Osteocyte (in vitro differentiated cells): Measurements from ENCODE around the gene CLEC2D. TPM values are rescaled to one million over a fixed set of nuclear protein-coding genes. Genes with fewer than 3 reads are reported as not detected.
A peak's percentile ranks its signal among the peaks of the same experiment; 100 is the strongest.

Source experiments
- DNase-seq: peaks from one replicate; pipeline ENCODE4 v3.0.0; 2021; ENCODE audit warnings: mixed read lengths; ENCODE audit not compliant: unreplicated experiment; ENCODE audit errors: extremely low spot score
- H3K27ac Mint-ChIP-seq: one replicate; pipeline ENCODE4 v1.8.0; 2021; ENCODE audit warnings: mild to moderate bottlenecking, mixed read lengths; ENCODE audit not compliant: unreplicated experiment
- H3K27me3 Mint-ChIP-seq: one replicate; pipeline ENCODE4 v1.8.0; 2021; ENCODE audit warnings: mixed read lengths; ENCODE audit not compliant: unreplicated experiment
- H3K36me3 Mint-ChIP-seq: one replicate; pipeline ENCODE4 v1.8.0; 2021; ENCODE audit warnings: mixed read lengths; ENCODE audit not compliant: unreplicated experiment
- H3K4me1 Mint-ChIP-seq: one replicate; pipeline ENCODE4 v1.8.0; 2021; ENCODE audit warnings: mixed read lengths; ENCODE audit not compliant: unreplicated experiment
- H3K4me3 Mint-ChIP-seq: one replicate; pipeline ENCODE4 v1.8.0; 2021; ENCODE audit warnings: mild to moderate bottlenecking, moderate library complexity, mixed read lengths; ENCODE audit not compliant: unreplicated experiment
- H3K9me3 Mint-ChIP-seq: one replicate; pipeline ENCODE4 v1.8.0; 2021; ENCODE audit warnings: mixed read lengths; ENCODE audit not compliant: unreplicated experiment
- total RNA-seq: library from RNA; stranded (reverse); gene quantifications from 2 replicates; pipeline ENCODE4 v1.2.1, GENCODE V29; 2021
- TF ChIP-seq, protein P1 (sequence below): fragments of 200-600 bp; sonication (generic); IDR thresholded peaks from 2 replicates; pipeline ENCODE4 v1.5.0; 2021; ENCODE audit warnings: antibody characterized with exemption, mild to moderate bottlenecking, moderate library complexity

The CLEC2D gene
- total RNA-seq, 1 donor from 2014 or later = 7.4 TPM

DNA sequence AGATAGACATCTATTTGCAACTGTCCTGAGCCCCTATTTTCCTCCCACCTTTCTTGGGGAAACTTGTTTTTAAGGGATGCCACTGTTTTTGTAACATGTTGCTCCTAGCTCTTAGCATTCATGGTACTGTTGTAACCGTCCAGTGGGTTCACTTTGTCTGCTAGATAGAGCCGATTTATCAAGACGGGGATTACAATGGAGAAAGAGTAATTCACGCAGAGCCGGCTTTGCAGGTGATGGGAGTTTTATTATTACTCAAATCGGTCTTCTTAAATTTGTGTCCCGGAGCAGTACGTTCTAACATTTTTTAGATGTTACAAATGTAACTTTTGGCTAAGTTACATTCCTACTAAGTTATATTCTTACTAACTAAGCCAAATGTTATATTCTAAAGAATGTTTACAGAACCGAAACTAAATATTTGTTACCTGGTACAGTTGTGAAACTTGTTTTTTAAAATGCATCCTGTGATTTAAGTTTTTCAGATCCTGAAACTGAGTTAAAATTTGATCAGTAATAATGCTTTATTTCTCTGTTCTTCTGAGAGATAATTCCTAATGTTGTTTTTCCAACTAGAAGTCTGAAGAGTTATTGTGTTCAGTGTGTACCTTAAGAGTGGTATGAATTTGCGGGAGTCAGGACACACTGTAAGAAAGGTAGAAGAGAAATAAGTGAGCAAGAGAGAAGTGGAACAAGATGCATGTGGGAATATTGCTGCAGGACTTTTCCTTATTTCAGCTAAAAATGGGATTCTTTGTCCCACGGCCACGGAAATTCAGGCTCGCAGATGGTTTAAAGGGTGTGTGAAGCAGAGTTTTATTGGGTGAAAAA lies 20.6 kb upstream of the CLEC2D start:
- peak overlapping the region; percentile 94 for H3K4me3 Mint-ChIP-seq
- H3K4me1 Mint-ChIP-seq = peaks cover 41% of the 10 kb centered on the region
- no peak for DNase-seq

DNA sequence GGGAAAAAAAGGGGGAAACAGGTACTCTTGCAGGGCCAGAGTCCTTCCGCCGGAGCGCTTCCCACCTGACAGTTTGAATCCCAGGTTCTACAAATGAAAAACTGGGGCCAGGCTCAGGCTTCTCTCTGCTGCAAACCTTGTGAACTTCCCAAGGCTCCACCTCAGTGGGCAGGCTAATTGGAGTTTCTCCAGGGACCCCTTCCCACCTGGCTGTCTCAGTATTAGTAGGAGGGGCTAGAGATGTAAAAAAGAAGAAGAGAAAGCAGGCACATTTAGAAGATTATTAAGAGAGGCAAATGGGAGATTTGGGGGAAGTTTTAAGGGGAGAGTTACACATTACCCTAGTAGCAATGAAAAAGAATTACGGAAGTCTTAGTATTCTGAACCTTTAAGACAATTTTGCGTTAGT lies 20.0 kb upstream of the CLEC2D start:
- H3K4me3 Mint-ChIP-seq = peak overlapping the region; percentile 94

More for the DNA sequence above, 20.6 kb upstream of the CLEC2D start:
- peak overlapping the region; percentile 95 for H3K27ac Mint-ChIP-seq
- H3K36me3 Mint-ChIP-seq = peaks cover 10% of the 10 kb centered on the region
- H3K27me3 Mint-ChIP-seq = no peaks in the 10 kb centered on the region
- TF ChIP-seq, protein P1, sequence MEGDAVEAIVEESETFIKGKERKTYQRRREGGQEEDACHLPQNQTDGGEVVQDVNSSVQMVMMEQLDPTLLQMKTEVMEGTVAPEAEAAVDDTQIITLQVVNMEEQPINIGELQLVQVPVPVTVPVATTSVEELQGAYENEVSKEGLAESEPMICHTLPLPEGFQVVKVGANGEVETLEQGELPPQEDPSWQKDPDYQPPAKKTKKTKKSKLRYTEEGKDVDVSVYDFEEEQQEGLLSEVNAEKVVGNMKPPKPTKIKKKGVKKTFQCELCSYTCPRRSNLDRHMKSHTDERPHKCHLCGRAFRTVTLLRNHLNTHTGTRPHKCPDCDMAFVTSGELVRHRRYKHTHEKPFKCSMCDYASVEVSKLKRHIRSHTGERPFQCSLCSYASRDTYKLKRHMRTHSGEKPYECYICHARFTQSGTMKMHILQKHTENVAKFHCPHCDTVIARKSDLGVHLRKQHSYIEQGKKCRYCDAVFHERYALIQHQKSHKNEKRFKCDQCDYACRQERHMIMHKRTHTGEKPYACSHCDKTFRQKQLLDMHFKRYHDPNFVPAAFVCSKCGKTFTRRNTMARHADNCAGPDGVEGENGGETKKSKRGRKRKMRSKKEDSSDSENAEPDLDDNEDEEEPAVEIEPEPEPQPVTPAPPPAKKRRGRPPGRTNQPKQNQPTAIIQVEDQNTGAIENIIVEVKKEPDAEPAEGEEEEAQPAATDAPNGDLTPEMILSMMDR = no peak
- H3K9me3 Mint-ChIP-seq = no peaks in the 10 kb centered on the region

DNA sequence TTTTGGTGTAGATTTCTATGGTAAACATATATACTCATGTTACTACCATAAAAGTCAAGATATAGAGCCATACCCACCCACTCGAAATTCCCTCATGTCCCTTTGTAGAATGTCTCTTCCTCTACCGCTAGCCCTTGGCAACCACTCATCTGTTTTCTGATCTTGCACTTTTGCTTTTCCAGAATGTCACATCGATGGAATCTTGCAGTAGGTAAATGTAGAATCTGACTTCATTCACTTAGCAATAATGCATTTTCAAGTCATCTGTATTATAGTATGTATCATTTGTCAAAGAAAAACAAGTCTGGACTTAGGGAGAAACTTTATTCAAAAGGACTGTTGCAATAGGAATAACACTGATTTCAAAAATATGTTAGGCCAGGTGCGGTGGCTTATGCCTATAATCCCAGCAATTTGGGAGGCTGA lies 19.3 kb upstream of the CLEC2D start:
- Mint-ChIP-seq H3K36me3 (peaks cover 19% of the 10 kb centered on the region), H3K27me3 (no peaks in the 10 kb centered on the region), H3K4me1 (peaks cover 41% of the 10 kb centered on the region), H3K27ac (peak overlapping the region; percentile 83), H3K4me3 (peak overlapping the region; percentile 40), H3K9me3 (no peaks in the 10 kb centered on the region)
- TF ChIP-seq, protein P1 = no peak
- no peak for DNase-seq

More for the DNA sequence above, 20.0 kb upstream of the CLEC2D start:
- TF ChIP-seq, protein P1 = no peak
- no peak for DNase-seq
- peak overlapping the region; percentile 95 for H3K27ac Mint-ChIP-seq
- H3K9me3 Mint-ChIP-seq = no peaks in the 10 kb centered on the region
- H3K27me3 Mint-ChIP-seq = no peaks in the 10 kb centered on the region
- peaks cover 14% of the 10 kb centered on the region for H3K36me3 Mint-ChIP-seq
- H3K4me1 Mint-ChIP-seq = peaks cover 41% of the 10 kb centered on the region

DNA sequence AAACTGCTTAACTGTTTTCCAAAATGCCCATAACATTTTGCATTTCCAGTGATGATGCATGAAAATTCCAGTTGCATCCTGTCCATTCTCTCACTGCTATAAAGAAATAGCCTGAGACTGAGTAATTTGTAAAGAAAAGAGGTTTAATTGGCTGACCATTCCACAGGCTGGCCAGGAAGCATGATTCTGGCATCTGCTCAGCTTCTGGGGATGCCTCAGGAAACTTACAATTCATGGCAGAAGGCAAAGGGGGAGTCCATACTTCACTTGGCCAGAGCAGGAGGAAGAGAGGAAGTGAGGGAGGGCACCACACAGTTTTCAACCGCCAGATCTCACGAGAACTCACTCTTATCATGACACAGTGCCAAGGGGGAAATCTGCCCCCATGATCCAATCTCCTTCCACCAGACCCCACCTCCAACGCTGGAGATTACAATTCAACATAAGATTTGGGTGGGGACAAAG lies 18.2 kb upstream of the CLEC2D start:
- no peak for DNase-seq
- peaks cover 41% of the 10 kb centered on the region for H3K4me1 Mint-ChIP-seq
- no peaks in the 10 kb centered on the region for H3K27me3 Mint-ChIP-seq
- peak overlapping the region; percentile 83 for H3K27ac Mint-ChIP-seq
- TF ChIP-seq, protein P1 = no peak
- H3K36me3 Mint-ChIP-seq = peaks cover 24% of the 10 kb centered on the region
- no peaks in the 10 kb centered on the region for H3K9me3 Mint-ChIP-seq
- no peak overlapping the region for H3K4me3 Mint-ChIP-seq

DNA sequence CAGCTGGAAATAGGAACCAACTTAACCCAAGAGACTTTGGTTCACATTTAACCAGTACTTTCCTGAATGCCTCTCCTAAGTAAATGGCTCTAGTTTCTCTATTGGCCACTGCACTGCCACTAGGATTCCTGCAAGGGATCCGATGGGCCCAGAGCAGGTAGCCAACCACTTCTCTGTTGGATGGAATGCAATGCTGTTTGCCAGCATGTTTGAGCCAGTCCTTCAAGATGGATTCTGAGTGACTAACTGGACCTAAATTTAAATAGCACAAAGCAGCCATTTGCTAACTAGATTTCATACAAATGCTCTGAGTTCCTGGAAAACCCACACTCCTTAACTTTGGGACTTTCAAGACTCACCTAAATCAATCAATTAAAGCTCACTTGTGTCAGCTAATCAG lies 9.5 kb upstream of the CLEC2D start:
- Mint-ChIP-seq H3K4me3 (no peak overlapping the region), H3K36me3 (peaks cover 64% of the 10 kb centered on the region), H3K9me3 (no peaks in the 10 kb centered on the region), H3K27me3 (no peaks in the 10 kb centered on the region), H3K27ac (no peak overlapping the region), H3K4me1 (no peaks in the 10 kb centered on the region)
- DNase-seq = no peak
- TF ChIP-seq, protein P1 = no peak
